ENCODE measurements around the gene TOLLIP.
"Not testable (repeated sequence)": the region's sequence is repeated elsewhere in the genome, so short reads cannot be mapped to it uniquely, and the experiment has no call there.

TOLLIP gene
- total RNA-seq, result 25.7 to 52.6 (median 43.7) reads per million in 3 experiments

GRCh38 chr11:1309498-1310317 is at the start of gene TOLLIP:
Gene TOLLIP (minus strand): TSS chr11:1309632. CDS start chr11:1309498, 134 bp downstream.
- DNase-seq, result peak; percentile 98

- not testable (repeated sequence) for DNase-seq
These were observed 49.5 kb upstream of the TOLLIP start for GRCh38 chr11:1358931-1359330.

- DNase-seq, result no peak
These were observed 48.9 kb upstream of the TOLLIP start for GRCh38 chr11:1358286-1358685.

- DNase-seq, result no peak
These were observed 47.1 kb upstream of the TOLLIP start for GRCh38 chr11:1356478-1356960.

GRCh38 chr11:1356007-1356435 is 46.6 kb upstream of the TOLLIP start:
- no peak for DNase-seq

GRCh38 chr11:1354125-1354938 is 44.9 kb upstream of the TOLLIP start:
- no peak for DNase-seq

GRCh38 chr11:1353383-1354124 is 44.1 kb upstream of the TOLLIP start:
- no peak for DNase-seq

GRCh38 chr11:1352696-1353382 is 43.4 kb upstream of the TOLLIP start:
- DNase-seq, result no peak

GRCh38 chr11:1351278-1351937 is 42.0 kb upstream of the TOLLIP start:
- DNase-seq, result no peak

GRCh38 chr11:1350086-1350725 is 40.8 kb upstream of the TOLLIP start:
- no peak for DNase-seq

- DNase-seq, result no peak
These were observed 40.1 kb upstream of the TOLLIP start for GRCh38 chr11:1349327-1350041.

GRCh38 chr11:1348796-1349326 is 39.4 kb upstream of the TOLLIP start:
- DNase-seq, result no peak

- DNase-seq, result no peak
These were observed 38.8 kb upstream of the TOLLIP start for GRCh38 chr11:1348146-1348795.

GRCh38 chr11:1347411-1347999 is 38.1 kb upstream of the TOLLIP start:
- not testable (repeated sequence) for DNase-seq

GRCh38 chr11:1346669-1347390 is 37.4 kb upstream of the TOLLIP start:
- DNase-seq, result no peak

GRCh38 chr11:1345737-1346513 is 36.5 kb upstream of the TOLLIP start:
- no peak for DNase-seq

GRCh38 chr11:1344056-1344635 is 34.7 kb upstream of the TOLLIP start:
- no peak for DNase-seq
